CD14-positive monocyte (primary cell): ENCODE measurements around the gene LPXN. TPM values are rescaled to one million over a fixed set of nuclear protein-coding genes. Genes with fewer than 3 reads are reported as not detected.

Experiments
- DNase-seq, 3 donors: peaks; one replicate each; pipeline ENCODE4 v3.0.0-alpha.2; 2011 to 2022
- H2AFZ ChIP-seq: 2 replicates; pipeline ENCODE4 v1.6.0; 2012; ENCODE audit warnings: mild to moderate bottlenecking, low read depth, low read length, inconsistent platforms; ENCODE audit not compliant: insufficient read depth, poor library complexity, severe bottlenecking
- H3K27ac ChIP-seq, 2 donors: 1 replicate in 1 of 2; 2 replicates in 1 of 2; pipeline ENCODE4 v1.5.1; 2012 to 2013; ENCODE audit warnings: low read length in 2 of 2, control low read depth in 1 of 2, inconsistent platforms in 1 of 2, low read depth in 1 of 2, mild to moderate bottlenecking in 1 of 2
- H3K27me3 ChIP-seq, 2 donors: one replicate each; pipeline versions ENCODE4 v1.6.0 to v1.6.1; 2011 to 2013; ENCODE audit warnings: low read length in 2 of 2; ENCODE audit not compliant: control insufficient read depth in 2 of 2, insufficient read depth in 2 of 2
- H3K36me3 ChIP-seq, 2 donors: replicated peaks in 1 of 2; 1 replicate in 1 of 2; 2 replicates in 1 of 2; pipeline versions ENCODE4 v1.5.1 to v1.6.1; 2012 to 2013; ENCODE audit warnings: low read length in 2 of 2, control low read depth in 1 of 2, inconsistent platforms in 1 of 2, mild to moderate bottlenecking in 1 of 2; ENCODE audit not compliant: insufficient read depth in 2 of 2, control insufficient read depth in 1 of 2
- H3K4me1 ChIP-seq, 2 donors: 1 replicate in 1 of 2; 2 replicates in 1 of 2; pipeline versions ENCODE4 v1.5.1 to v1.6.1; 2012 to 2013; ENCODE audit warnings: low read length in 2 of 2, control low read depth in 1 of 2, inconsistent platforms in 1 of 2, mild to moderate bottlenecking in 1 of 2, moderate library complexity in 1 of 2; ENCODE audit not compliant: insufficient read depth in 2 of 2, control insufficient read depth in 1 of 2
- H3K4me2 ChIP-seq: replicated peaks from 2 replicates; pipeline ENCODE3; 2012; ENCODE audit warnings: low read length, moderate library complexity, mild to moderate bottlenecking; ENCODE audit not compliant: poor library complexity, severe bottlenecking; ENCODE audit errors: extremely low read depth
- H3K4me3 ChIP-seq, 3 experiments: fragments of 200-600 bp in 1 of 3; sonication (generic) in 1 of 3; replicated peaks in 1 of 3; 1 replicate in 2 of 3; 2 replicates in 1 of 3; pipeline ENCODE4 v1.5.1; 2011 to 2013; ENCODE audit warnings: low read length in 3 of 3, mild to moderate bottlenecking in 3 of 3, control low read depth in 2 of 3, low read depth in 2 of 3, inconsistent platforms in 1 of 3, moderate library complexity in 1 of 3
- H3K79me2 ChIP-seq: 2 replicates; pipeline ENCODE4 v1.6.0; 2012; ENCODE audit warnings: mild to moderate bottlenecking, control low read depth, inconsistent platforms, low read length, moderate library complexity; ENCODE audit not compliant: insufficient read depth
- H3K9ac ChIP-seq: 2 replicates; pipeline ENCODE4 v1.6.0; 2017; ENCODE audit warnings: low read length, mild to moderate bottlenecking; ENCODE audit not compliant: insufficient read depth, poor library complexity, severe bottlenecking
- H3K9me3 ChIP-seq, 2 donors: replicated peaks in 1 of 2; 1 replicate in 1 of 2; 2 replicates in 1 of 2; pipeline versions ENCODE4 v1.5.1 to v1.6.1; 2012 to 2013; ENCODE audit warnings: low read length in 2 of 2, control low read depth in 1 of 2; ENCODE audit not compliant: control insufficient read depth in 1 of 2, insufficient read depth in 1 of 2
- H4K20me1 ChIP-seq: 2 replicates; pipeline ENCODE4 v1.6.0; 2012; ENCODE audit warnings: mild to moderate bottlenecking, low read length, control low read depth, moderate library complexity; ENCODE audit not compliant: insufficient read depth
- H3K27ac Mint-ChIP-seq, 7 donors: one replicate each; pipeline ENCODE4 v1.8.0; 2020; ENCODE audit warnings: mild to moderate bottlenecking in 7 of 7, mixed read lengths in 7 of 7, moderate library complexity in 6 of 7, inconsistent platforms in 2 of 7
- H3K27me3 Mint-ChIP-seq, 3 donors: one replicate each; pipeline ENCODE4 v1.8.0; 2021 to 2022; ENCODE audit warnings: low read depth in 3 of 3, mild to moderate bottlenecking in 3 of 3, mixed read lengths in 3 of 3, moderate library complexity in 3 of 3, inconsistent platforms in 1 of 3
- H3K36me3 Mint-ChIP-seq, 2 donors: one replicate each; pipeline ENCODE4 v1.8.0; 2020; ENCODE audit warnings: mixed read lengths in 2 of 2, inconsistent platforms in 1 of 2, mild to moderate bottlenecking in 1 of 2
- H3K4me1 Mint-ChIP-seq: one replicate; pipeline ENCODE4 v1.8.0; 2020; ENCODE audit warnings: mild to moderate bottlenecking, mixed read lengths
- H3K4me3 Mint-ChIP-seq, 2 donors: one replicate each; pipeline ENCODE4 v1.8.0; 2020; ENCODE audit warnings: mild to moderate bottlenecking in 2 of 2, mixed read lengths in 2 of 2, moderate library complexity in 1 of 2
- H3K9me3 Mint-ChIP-seq, 7 donors: one replicate each; pipeline ENCODE4 v1.8.0; 2020 to 2022; ENCODE audit warnings: mixed read lengths in 7 of 7, mild to moderate bottlenecking in 6 of 7, moderate library complexity in 6 of 7, inconsistent platforms in 2 of 7
- CTCF ChIP-seq: fragments of 200-600 bp; IDR thresholded peaks from one replicate; pipeline ENCODE4 v1.8.0; 2022; ENCODE audit warnings: antibody characterized with exemption, mild to moderate bottlenecking
- WGBS: methylation state at CpG from one replicate; pipeline ENCODE4 v1.1.5; 2013; ENCODE audit warnings: missing lambda C conversion rate; ENCODE audit not compliant: insufficient coverage; 5-methylcytosine and 5-hydroxymethylcytosine counted together
- intact Hi-C, 2 donors: fragments of 100-400 bp; cut with micrococcal nuclease; formaldehyde crosslinking; loops; one replicate each; pipeline versions ENCODE4 v1.15.0 to v1.15.1; 2023
- polyA plus RNA-seq, 3 donors: library from polyadenylated mRNA; depleted of rRNA in 1 of 3; unstranded in 2 of 3; stranded (reverse) in 1 of 3; fragments of 300-500 nt in 2 of 3; fragments of >200 nt in 1 of 3; fragmentation: Illumina TruSeq in 2 of 3; gene quantifications; 1 replicate in 2 of 3; 2 replicates in 1 of 3; pipeline ENCODE4 v1.2.3, GENCODE V29; 2012 to 2021

LPXN gene
- polyA plus RNA-seq, 3 donors = 81.3 to 133 (median 101) TPM

GRCh38 chr11:58582437-58582836, 6.8 kb upstream of the LPXN start:
- peaks cover 84% of the 10 kb centered on the region for H3K79me2 ChIP-seq
- H3K4me2 ChIP-seq = no peak overlapping the region
- no peak for DNase-seq
- H3K4me3 ChIP-seq = no peak overlapping the region
- no peaks in the 10 kb centered on the region for H3K9me3 ChIP-seq
- H3K9ac ChIP-seq = no peak overlapping the region
- peaks cover 9 to 24% of the 10 kb centered on the region in 2 donors for H3K36me3 ChIP-seq
- H3K27ac ChIP-seq = peak overlapping the region in 1 of 2 donors; percentile 16
- no peak overlapping the region for H2AFZ ChIP-seq
- H3K27ac Mint-ChIP-seq = no peak overlapping the region
- no peak for TF ChIP-seq CTCF
- H3K4me1 Mint-ChIP-seq = peaks cover 48% of the 10 kb centered on the region
- intact Hi-C loops = no loop called here
- H4K20me1 ChIP-seq = peaks cover 78% of the 10 kb centered on the region
- peaks cover 0 to 2% (median 0%) of the 10 kb centered on the region in 3 donors for H3K27me3 Mint-ChIP-seq
- H3K27me3 ChIP-seq = no peaks in the 10 kb centered on the region
- peaks cover 14 to 21% of the 10 kb centered on the region in 2 donors for H3K36me3 Mint-ChIP-seq
- WGBS = no CpG with 5 or more reads among the region's 1 CpG
- H3K4me1 ChIP-seq = peaks cover 32 to 52% of the 10 kb centered on the region in 2 donors
- H3K9me3 Mint-ChIP-seq = peaks cover 0 to 2% (median 0%) of the 10 kb centered on the region in 7 donors
- H3K4me3 Mint-ChIP-seq = no peak overlapping the region

GRCh38 chr11:58580311-58580710, 4.7 kb upstream of the LPXN start:
- Histone ChIP-seq H3K79me2 (peaks cover 78% of the 10 kb centered on the region), H4K20me1 (peaks cover 57% of the 10 kb centered on the region), H3K36me3 (peaks cover 3 to 9% of the 10 kb centered on the region in 2 donors), H3K27ac (peak overlapping the region in 1 of 2 donors; percentile 97), H3K4me1 (peaks cover 46 to 60% of the 10 kb centered on the region in 2 donors), H3K4me2 (peak overlapping the region; percentile 80), H3K27me3 (no peaks in the 10 kb centered on the region), H3K4me3 (peak overlapping the region; percentile 68 to 89 (median 75)), H2AFZ (no peak overlapping the region), H3K9me3 (no peaks in the 10 kb centered on the region), H3K9ac (peak overlapping the region; percentile 98)
- no peak for TF ChIP-seq CTCF
- WGBS = no CpG with 5 or more reads among the region's 2 CpGs
- Mint-ChIP-seq H3K36me3 (peaks cover 2 to 9% of the 10 kb centered on the region in 2 donors), H3K27ac (peak overlapping the region in 6 of 7 donors; percentile 96 to 100 (median 98)), H3K27me3 (peaks cover 0 to 2% (median 0%) of the 10 kb centered on the region in 3 donors), H3K4me3 (peak overlapping the region; percentile 98 to 100), H3K4me1 (peaks cover 56% of the 10 kb centered on the region), H3K9me3 (peaks cover 0 to 2% (median 0%) of the 10 kb centered on the region in 7 donors)
- no peak for DNase-seq
- intact Hi-C loops = no loop called here
